ENCODE results near the gene NFX1. TPM values are rescaled to one million over a fixed set of nuclear protein-coding genes. Genes with fewer than 3 reads are reported as not detected.

NFX1 gene
- total RNA-seq, 2 donors from 2014 or later, result 30.8 to 39.5 TPM

GRCh38 chr9:33416996-33417395 is 126.7 kb downstream of the NFX1 start:
- no peak for TF ChIP-seq POLR2AphosphoS5 (IDR thresholded peaks at IDR 0.05)
- TF ChIP-seq POLR2A (IDR thresholded peaks at IDR 0.05), result no peak
- TF ChIP-seq, protein P1, sequence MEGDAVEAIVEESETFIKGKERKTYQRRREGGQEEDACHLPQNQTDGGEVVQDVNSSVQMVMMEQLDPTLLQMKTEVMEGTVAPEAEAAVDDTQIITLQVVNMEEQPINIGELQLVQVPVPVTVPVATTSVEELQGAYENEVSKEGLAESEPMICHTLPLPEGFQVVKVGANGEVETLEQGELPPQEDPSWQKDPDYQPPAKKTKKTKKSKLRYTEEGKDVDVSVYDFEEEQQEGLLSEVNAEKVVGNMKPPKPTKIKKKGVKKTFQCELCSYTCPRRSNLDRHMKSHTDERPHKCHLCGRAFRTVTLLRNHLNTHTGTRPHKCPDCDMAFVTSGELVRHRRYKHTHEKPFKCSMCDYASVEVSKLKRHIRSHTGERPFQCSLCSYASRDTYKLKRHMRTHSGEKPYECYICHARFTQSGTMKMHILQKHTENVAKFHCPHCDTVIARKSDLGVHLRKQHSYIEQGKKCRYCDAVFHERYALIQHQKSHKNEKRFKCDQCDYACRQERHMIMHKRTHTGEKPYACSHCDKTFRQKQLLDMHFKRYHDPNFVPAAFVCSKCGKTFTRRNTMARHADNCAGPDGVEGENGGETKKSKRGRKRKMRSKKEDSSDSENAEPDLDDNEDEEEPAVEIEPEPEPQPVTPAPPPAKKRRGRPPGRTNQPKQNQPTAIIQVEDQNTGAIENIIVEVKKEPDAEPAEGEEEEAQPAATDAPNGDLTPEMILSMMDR (IDR thresholded peaks at IDR 0.05), result no peak
- 68% methylated on average over 5 of the region's 5 CpGs for WGBS
- Histone ChIP-seq H3K27me3 (replicated peaks; ENCODE audit: insufficient read depth) (no peaks in the 10 kb centered on the region), H3K36me3 (no peaks in the 10 kb centered on the region), H3K4me3 (no peak overlapping the region), H3K9me3 (no peaks in the 10 kb centered on the region), H3K4me1 (replicated peaks) (peaks cover 16% of the 10 kb centered on the region), H3K27ac (no peak overlapping the region)
- no peak for DNase-seq (ENCODE audit: low spot score)
- intact Hi-C loops (cut with DNase I), result loop anchor here (5.0 kb wide), 1 partner anchor 40 kb away; no protein-coding TSS in a partner anchor

- intact Hi-C loops (cut with DNase I), result loop anchor here (5.0 kb wide), 1 partner anchor 41 kb away; no protein-coding TSS in a partner anchor
- H3K27me3 ChIP-seq (replicated peaks; ENCODE audit: insufficient read depth), result no peaks in the 10 kb centered on the region
- H3K36me3 ChIP-seq, result no peaks in the 10 kb centered on the region
- no peak overlapping the region for H3K4me3 ChIP-seq
- DNase-seq (ENCODE audit: low spot score), result no peak
- 46% methylated on average over 8 of the region's 8 CpGs for WGBS
- TF ChIP-seq, protein P1 (IDR thresholded peaks at IDR 0.05), result no peak
- TF ChIP-seq POLR2AphosphoS5 (IDR thresholded peaks at IDR 0.05), result no peak
- TF ChIP-seq POLR2A (IDR thresholded peaks at IDR 0.05), result no peak
- H3K27ac ChIP-seq, result no peak overlapping the region
- no peaks in the 10 kb centered on the region for H3K9me3 ChIP-seq
- peaks cover 16% of the 10 kb centered on the region for H3K4me1 ChIP-seq (replicated peaks)
Observed at GRCh38 chr9:33418090-33418489, 127.8 kb downstream of the NFX1 start.

DNA sequence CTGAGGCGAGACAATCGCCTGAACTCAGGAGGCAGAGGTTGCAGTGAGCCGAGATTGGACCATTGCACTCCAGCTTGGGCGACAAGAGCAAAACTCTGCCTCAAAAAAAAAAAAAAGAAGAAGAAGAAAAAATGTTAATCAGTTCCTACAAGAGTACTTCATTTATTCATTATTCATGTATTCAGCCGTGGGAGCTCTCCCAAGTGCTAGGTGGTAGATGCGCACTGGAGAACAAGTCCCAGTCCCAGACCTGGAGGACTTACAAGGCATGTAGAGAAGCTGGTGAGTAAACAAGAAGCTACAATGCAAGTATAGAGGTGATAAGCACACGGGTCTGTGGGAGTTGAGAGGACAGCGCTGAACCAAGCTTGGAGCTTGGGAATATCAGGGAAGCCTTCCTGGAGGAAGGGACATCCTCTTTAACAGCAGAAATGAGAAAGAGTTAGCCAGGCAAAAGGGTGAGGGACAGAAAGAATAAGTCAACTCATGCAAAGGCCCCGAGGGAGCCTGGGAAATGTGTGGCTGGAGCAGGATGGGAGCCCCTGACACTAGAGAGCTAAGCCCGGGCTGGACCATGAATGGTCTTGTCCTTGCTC is 129.5 kb downstream of the NFX1 start:
- H3K4me3 ChIP-seq, result no peak overlapping the region
- H3K27me3 ChIP-seq (replicated peaks; ENCODE audit: insufficient read depth), result no peaks in the 10 kb centered on the region
- H3K4me1 ChIP-seq (replicated peaks), result peaks cover 15% of the 10 kb centered on the region
- intact Hi-C loops (cut with DNase I), result loop anchor here (5.0 kb wide), 1 partner anchor 43 kb away; no protein-coding TSS in a partner anchor
- H3K27ac ChIP-seq, result no peak overlapping the region
- H3K36me3 ChIP-seq, result no peaks in the 10 kb centered on the region
- TF ChIP-seq POLR2AphosphoS5 (IDR thresholded peaks at IDR 0.05), result no peak
- TF ChIP-seq, protein P1 (IDR thresholded peaks at IDR 0.05), result no peak
- TF ChIP-seq POLR2A (IDR thresholded peaks at IDR 0.05), result no peak
- whole genome bisulfite sequencing, result 77% methylated on average over 10 of the region's 10 CpGs
- H3K9me3 ChIP-seq, result no peaks in the 10 kb centered on the region
- no peak for DNase-seq (ENCODE audit: low spot score)

Small RNA genes lying within 50 kb of the gene (small RNA-seq; reads per million reads assigned to genes)
- 0 reads per million in 2 donors for gene RF00019

Other genes with a start within 250 kb of the NFX1 start
- gene SMU1, start 213.8 kb upstream of the NFX1 start, total RNA-seq, result 10 to 100 TPM; 18.4 to 19.1 TPM
- gene B4GALT1, start 123.2 kb upstream of the NFX1 start, total RNA-seq, result 100 to 1,000 TPM; 153 to 185 TPM
- not detected for gene SPINK4, start 50.3 kb upstream of the NFX1 start, total RNA-seq
- gene BAG1, start 25.8 kb upstream of the NFX1 start, total RNA-seq, result 100 to 1,000 TPM in 1 of 2 donors, 10 to 100 TPM in 1; 94.9 to 112 TPM
- 10 to 100 TPM; 48.8 to 84.2 TPM for gene CHMP5, start 25.5 kb upstream of the NFX1 start, total RNA-seq
- 1 to 10 TPM in 1 of 2 donors, not detected in 1; 6.4 TPM for gene AQP7, start 112.1 kb downstream of the NFX1 start, total RNA-seq
- gene AQP3, start 157.1 kb downstream of the NFX1 start, total RNA-seq, result 100 to 1,000 TPM; 200 to 327 TPM
- 10 to 100 TPM; 28.6 to 30.9 TPM for gene NOL6, start 183.4 kb downstream of the NFX1 start, total RNA-seq
- 10 to 100 TPM in 1 of 2 donors, 1 to 10 TPM in 1; 3.4 to 21.6 TPM for gene ANKRD18B, start 233.7 kb downstream of the NFX1 start, total RNA-seq